ENCODE results near the gene HSD17B11.

HSD17B11 gene

DNA sequence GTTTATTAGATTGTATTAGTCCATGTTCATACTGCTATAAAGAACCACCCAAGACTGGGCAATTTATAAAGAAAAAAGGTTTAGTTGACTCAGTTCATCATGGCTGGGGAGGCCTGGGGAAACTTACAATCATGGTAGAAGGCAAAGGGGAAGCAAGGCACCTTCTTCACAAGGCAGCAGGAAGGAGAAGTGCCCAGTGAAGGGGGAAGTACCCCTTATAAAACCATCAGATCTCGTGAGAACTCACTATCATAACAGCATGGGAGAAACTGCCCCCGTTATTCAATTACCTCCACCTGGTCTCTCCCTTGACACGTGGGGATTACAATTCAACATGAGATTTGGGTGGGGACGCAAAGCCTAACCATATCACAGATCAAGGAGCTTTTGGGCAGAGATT, 60.2 kb downstream of the HSD17B11 start (continued):
- TF ChIP-seq ZNF521 (tag by site-specific recombination; IDR thresholded peaks at IDR 0.05) (no peak), OVOL3 (tag by site-specific recombination; IDR thresholded peaks at IDR 0.05) (no peak), ZNF561 (tag by site-specific recombination; IDR thresholded peaks at IDR 0.05; ENCODE audit: borderline replicate concordance) (no peak), ZNF548 (tag by site-specific recombination; IDR thresholded peaks at IDR 0.05) (no peak), RBAK (tag by site-specific recombination; IDR thresholded peaks at IDR 0.05) (no peak), ZNF664 (tag by site-specific recombination; IDR thresholded peaks at IDR 0.05) (no peak), ZNF155 (tag by site-specific recombination; IDR thresholded peaks at IDR 0.05) (no peak), ZNF473 (tag by site-specific recombination; IDR thresholded peaks at IDR 0.05) (no peak)
- TF ChIP-seq, protein P1, sequence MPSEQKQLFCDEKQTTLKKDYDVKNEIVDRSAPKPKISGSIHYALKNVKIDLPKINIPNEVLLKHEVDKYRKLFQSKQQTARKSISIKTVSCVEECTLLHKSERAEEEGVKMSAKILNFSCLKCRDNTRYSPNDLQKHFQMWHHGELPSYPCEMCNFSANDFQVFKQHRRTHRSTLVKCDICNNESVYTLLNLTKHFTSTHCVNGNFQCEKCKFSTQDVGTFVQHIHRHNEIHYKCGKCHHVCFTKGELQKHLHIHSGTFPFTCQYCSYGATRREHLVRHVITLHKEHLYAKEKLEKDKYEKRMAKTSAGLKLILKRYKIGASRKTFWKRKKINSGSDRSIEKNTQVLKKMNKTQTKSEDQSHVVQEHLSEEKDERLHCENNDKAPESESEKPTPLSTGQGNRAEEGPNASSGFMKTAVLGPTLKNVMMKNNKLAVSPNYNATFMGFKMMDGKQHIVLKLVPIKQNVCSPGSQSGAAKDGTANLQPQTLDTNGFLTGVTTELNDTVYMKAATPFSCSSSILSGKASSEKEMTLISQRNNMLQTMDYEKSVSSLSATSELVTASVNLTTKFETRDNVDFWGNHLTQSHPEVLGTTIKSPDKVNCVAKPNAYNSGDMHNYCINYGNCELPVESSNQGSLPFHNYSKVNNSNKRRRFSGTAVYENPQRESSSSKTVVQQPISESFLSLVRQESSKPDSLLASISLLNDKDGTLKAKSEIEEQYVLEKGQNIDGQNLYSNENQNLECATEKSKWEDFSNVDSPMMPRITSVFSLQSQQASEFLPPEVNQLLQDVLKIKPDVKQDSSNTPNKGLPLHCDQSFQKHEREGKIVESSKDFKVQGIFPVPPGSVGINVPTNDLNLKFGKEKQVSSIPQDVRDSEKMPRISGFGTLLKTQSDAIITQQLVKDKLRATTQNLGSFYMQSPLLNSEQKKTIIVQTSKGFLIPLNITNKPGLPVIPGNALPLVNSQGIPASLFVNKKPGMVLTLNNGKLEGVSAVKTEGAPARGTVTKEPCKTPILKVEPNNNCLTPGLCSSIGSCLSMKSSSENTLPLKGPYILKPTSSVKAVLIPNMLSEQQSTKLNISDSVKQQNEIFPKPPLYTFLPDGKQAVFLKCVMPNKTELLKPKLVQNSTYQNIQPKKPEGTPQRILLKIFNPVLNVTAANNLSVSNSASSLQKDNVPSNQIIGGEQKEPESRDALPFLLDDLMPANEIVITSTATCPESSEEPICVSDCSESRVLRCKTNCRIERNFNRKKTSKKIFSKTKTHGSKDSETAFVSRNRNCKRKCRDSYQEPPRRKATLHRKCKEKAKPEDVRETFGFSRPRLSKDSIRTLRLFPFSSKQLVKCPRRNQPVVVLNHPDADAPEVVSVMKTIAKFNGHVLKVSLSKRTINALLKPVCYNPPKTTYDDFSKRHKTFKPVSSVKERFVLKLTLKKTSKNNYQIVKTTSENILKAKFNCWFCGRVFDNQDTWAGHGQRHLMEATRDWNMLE (tag by site-specific recombination; conservative IDR thresholded peaks at IDR 0.05; ENCODE audit: low read depth) = no peak
- TF ChIP-seq, protein P2, sequence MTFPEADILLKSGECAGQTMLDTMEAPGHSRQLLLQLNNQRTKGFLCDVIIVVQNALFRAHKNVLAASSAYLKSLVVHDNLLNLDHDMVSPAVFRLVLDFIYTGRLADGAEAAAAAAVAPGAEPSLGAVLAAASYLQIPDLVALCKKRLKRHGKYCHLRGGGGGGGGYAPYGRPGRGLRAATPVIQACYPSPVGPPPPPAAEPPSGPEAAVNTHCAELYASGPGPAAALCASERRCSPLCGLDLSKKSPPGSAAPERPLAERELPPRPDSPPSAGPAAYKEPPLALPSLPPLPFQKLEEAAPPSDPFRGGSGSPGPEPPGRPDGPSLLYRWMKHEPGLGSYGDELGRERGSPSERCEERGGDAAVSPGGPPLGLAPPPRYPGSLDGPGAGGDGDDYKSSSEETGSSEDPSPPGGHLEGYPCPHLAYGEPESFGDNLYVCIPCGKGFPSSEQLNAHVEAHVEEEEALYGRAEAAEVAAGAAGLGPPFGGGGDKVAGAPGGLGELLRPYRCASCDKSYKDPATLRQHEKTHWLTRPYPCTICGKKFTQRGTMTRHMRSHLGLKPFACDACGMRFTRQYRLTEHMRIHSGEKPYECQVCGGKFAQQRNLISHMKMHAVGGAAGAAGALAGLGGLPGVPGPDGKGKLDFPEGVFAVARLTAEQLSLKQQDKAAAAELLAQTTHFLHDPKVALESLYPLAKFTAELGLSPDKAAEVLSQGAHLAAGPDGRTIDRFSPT (tag by site-specific recombination; IDR thresholded peaks at IDR 0.05) = no peak
- TF ChIP-seq, protein P3, sequence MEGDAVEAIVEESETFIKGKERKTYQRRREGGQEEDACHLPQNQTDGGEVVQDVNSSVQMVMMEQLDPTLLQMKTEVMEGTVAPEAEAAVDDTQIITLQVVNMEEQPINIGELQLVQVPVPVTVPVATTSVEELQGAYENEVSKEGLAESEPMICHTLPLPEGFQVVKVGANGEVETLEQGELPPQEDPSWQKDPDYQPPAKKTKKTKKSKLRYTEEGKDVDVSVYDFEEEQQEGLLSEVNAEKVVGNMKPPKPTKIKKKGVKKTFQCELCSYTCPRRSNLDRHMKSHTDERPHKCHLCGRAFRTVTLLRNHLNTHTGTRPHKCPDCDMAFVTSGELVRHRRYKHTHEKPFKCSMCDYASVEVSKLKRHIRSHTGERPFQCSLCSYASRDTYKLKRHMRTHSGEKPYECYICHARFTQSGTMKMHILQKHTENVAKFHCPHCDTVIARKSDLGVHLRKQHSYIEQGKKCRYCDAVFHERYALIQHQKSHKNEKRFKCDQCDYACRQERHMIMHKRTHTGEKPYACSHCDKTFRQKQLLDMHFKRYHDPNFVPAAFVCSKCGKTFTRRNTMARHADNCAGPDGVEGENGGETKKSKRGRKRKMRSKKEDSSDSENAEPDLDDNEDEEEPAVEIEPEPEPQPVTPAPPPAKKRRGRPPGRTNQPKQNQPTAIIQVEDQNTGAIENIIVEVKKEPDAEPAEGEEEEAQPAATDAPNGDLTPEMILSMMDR (tag by site-specific recombination; IDR thresholded peaks at IDR 0.05) = no peak

DNA sequence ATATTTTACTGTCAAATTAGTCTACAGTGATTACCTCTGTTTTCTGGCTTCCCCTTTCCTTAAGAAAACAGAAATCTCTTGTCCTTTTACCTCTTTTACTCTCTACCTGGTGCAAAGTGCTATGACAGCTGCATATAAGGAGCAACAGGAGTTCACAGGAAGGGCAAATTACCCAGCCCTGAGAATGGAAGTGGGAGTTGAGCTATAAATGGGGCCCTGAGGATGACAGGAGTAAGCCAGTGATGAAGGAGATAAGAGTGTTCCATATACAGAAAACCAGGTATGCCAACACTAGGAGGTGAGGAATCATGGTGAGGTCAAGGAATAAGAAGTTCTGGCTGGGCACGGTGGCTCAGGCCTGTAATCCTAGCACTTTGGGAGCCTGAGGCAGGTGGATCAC, 63.9 kb downstream of the HSD17B11 start:
- ChIA-PET POLR2A (no interaction called here), CTCF (interaction anchor here (0.6 kb wide), 3 partner anchors 140 to 428 kb away, joined by 3 read pairs; no protein-coding TSS in a partner anchor)
- H3K27ac ChIP-seq (ENCODE audit: extremely low read depth, low read depth, low read length) = no peak overlapping the region
- peaks cover 4% of the 10 kb centered on the region; the same call in 1 of the 2 replicates for H3K4me1 ChIP-seq (ENCODE audit: control insufficient read depth, insufficient read depth, low read length)
- no peaks in the 10 kb centered on the region for H3K9me3 ChIP-seq (ENCODE audit: control insufficient read depth, insufficient read depth, low read depth, low read length)
- TF ChIP-seq RBAK (tag by site-specific recombination; IDR thresholded peaks at IDR 0.05) (no peak), KLF9 (tag by site-specific recombination; IDR thresholded peaks at IDR 0.05; ENCODE audit: low read depth) (no peak), ZNF239 (tag by site-specific recombination; IDR thresholded peaks at IDR 0.05) (no peak), HOXA7 (CRISPR knock-in tag; IDR thresholded peaks at IDR 0.05; ENCODE audit: borderline replicate concordance) (no peak), ZNF660 (tag by site-specific recombination; IDR thresholded peaks at IDR 0.05) (no peak), BCL11B (tag by site-specific recombination; IDR thresholded peaks at IDR 0.05; ENCODE audit: low read depth) (no peak), ZNF391 (tag by site-specific recombination; IDR thresholded peaks at IDR 0.05; ENCODE audit: borderline replicate concordance, low read depth) (no peak), GLIS1 (tag by site-specific recombination; IDR thresholded peaks at IDR 0.05) (no peak), ZSCAN16 (tag by site-specific recombination; IDR thresholded peaks at IDR 0.05) (no peak), ZNF776 (tag by site-specific recombination; IDR thresholded peaks at IDR 0.05; ENCODE audit: borderline replicate concordance) (no peak), ZNF404 (tag by site-specific recombination; IDR thresholded peaks at IDR 0.05) (no peak), BCL11A (tag by site-specific recombination; IDR thresholded peaks at IDR 0.05; ENCODE audit: low read depth) (no peak), ZBTB17 (tag by site-specific recombination; IDR thresholded peaks at IDR 0.05) (no peak)
- TF ChIP-seq, protein P4, sequence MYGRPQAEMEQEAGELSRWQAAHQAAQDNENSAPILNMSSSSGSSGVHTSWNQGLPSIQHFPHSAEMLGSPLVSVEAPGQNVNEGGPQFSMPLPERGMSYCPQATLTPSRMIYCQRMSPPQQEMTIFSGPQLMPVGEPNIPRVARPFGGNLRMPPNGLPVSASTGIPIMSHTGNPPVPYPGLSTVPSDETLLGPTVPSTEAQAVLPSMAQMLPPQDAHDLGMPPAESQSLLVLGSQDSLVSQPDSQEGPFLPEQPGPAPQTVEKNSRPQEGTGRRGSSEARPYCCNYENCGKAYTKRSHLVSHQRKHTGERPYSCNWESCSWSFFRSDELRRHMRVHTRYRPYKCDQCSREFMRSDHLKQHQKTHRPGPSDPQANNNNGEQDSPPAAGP (tag by site-specific recombination; IDR thresholded peaks at IDR 0.05) = no peak
- H3K36me3 ChIP-seq (ENCODE audit: control insufficient read depth in 2 of 2, insufficient read depth in 1 of 2, low read length in 2 of 2) = no peaks in the 10 kb centered on the region
- no peak overlapping the region for H3K4me3 ChIP-seq (ENCODE audit: low read depth, low read length)

All from HEK293 (cell line).